ENCODE results near the gene BBS1. TPM values are rescaled to one million over a fixed set of nuclear protein-coding genes. Genes with fewer than 3 reads are reported as not detected.

Gene BBS1
- total RNA-seq, 1 experiment from 2014 or later = 29.8 TPM

DNA sequence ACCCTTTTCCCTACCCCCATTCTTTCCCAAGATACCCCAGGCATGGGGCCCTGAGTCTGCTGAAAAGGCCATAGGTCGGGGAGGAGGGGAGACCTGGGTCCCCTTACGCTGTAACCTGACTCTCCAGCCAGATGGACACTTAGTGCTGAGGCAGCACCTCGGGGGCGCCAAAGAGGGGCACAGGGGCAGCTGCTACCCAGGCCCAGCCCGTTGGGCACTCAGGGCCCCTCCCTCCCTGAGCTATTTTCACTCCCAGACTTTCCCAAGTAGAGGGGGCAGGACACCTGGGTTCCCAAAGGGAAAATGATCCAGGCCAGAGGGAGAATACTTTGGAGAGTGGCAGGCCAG lies 37.2 kb downstream of the BBS1 start:
- Histone ChIP-seq H3K9ac (ENCODE audit: low read length) (no peak overlapping the region), H3K36me3 (ENCODE audit: control insufficient read depth in 1 of 2, insufficient read depth in 2 of 2, low read length in 2 of 2) (no peaks in the 10 kb centered on the region)
- RAD21 ChIA-PET (ENCODE audit: low non-redundant PET in 1 of 2, low total read pairs in 2 of 2, uncharacterized antibody in 2 of 2, unreplicated experiment in 2 of 2) = no interaction called here

DNA sequence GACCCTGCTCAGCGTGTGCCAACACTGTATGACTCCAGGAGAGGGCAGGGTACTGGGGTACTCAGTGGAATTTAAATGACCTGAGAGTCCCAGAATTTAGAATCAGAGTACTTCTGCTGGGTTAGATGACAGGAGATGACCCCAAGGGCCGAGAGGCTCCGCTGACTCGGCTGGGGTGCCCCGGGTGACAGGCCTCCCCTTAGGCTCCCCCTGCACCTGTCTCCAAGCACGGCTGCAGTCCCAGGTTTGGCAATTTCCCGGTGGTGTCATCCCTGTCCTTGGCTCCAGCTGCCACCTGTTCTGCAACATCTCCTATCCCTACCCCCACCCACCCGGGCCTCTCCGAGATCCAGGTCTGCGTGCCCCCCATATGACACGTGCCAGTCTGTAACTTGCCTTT lies 37.6 kb downstream of the BBS1 start:
- Histone ChIP-seq H3K27me3 (ENCODE audit: insufficient read depth, low read length) (no peaks in the 10 kb centered on the region), H3K4me1 (ENCODE audit: control insufficient read depth in 1 of 2, insufficient read depth in 2 of 2, low read length in 2 of 2) (peaks cover 0 to 12% of the 10 kb centered on the region in 2 experiments; a peak in 2 of 4 replicates), H3K4me3 (replicated peaks in 1 of 2; ENCODE audit: low read depth in 1 of 2, low read length in 2 of 2) (no peak overlapping the region), H3K27ac (ENCODE audit: low read depth, low read length) (no peak overlapping the region), H2AFZ (ENCODE audit: low read depth, low read length, poor library complexity, severe bottlenecking) (no peak overlapping the region), H3K9me2 (ENCODE audit: insufficient read depth) (no peaks in the 10 kb centered on the region), H3K4me2 (ENCODE audit: low read length) (no peak overlapping the region), H3K36me3 (ENCODE audit: control insufficient read depth in 1 of 2, insufficient read depth in 2 of 2, low read length in 2 of 2) (no peaks in the 10 kb centered on the region), H4K20me1 (ENCODE audit: insufficient read depth) (no peaks in the 10 kb centered on the region), H3K79me2 (ENCODE audit: insufficient read depth, low read length) (no peaks in the 10 kb centered on the region), H3K9ac (ENCODE audit: low read length) (no peak overlapping the region), H3K9me3 (ENCODE audit: control insufficient read depth in 1 of 2, insufficient read depth in 1 of 2, low read depth in 1 of 2, low read length in 2 of 2) (no peaks in the 10 kb centered on the region)
- RAD21 ChIA-PET (ENCODE audit: low non-redundant PET in 1 of 2, low total read pairs in 2 of 2, uncharacterized antibody in 2 of 2, unreplicated experiment in 2 of 2) = no interaction called here
- POLR2A ChIA-PET = no interaction called here
- no TSS peak for BruUV-seq (replicated peaks)
- intact Hi-C loops (cut with micrococcal nuclease) = no loop called here
- ATAC-seq (no peak), DNase-seq (ENCODE audit: low read depth, low spot score) (no peak)
- TF ChIP-seq, protein P1, sequence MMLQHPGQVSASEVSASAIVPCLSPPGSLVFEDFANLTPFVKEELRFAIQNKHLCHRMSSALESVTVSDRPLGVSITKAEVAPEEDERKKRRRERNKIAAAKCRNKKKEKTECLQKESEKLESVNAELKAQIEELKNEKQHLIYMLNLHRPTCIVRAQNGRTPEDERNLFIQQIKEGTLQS (IDR thresholded peaks at IDR 0.05) = no peak
- TF ChIP-seq FOSL1 (IDR thresholded peaks at IDR 0.05; ENCODE audit: low read depth) (no peak), SP1 (IDR thresholded peaks at IDR 0.05; ENCODE audit: low read depth) (no peak), EZH2phosphoT487 (IDR thresholded peaks at IDR 0.05; ENCODE audit: borderline replicate concordance) (no peak), RAD21 (IDR thresholded peaks at IDR 0.05; ENCODE audit: low read depth) (no peak), SIN3A (IDR thresholded peaks at IDR 0.05; ENCODE audit: low read depth) (no peak), MAX (IDR thresholded peaks at IDR 0.05) (no peak), SRF (IDR thresholded peaks at IDR 0.05; ENCODE audit: low read depth) (no peak), EZH2 (IDR thresholded peaks at IDR 0.05) (no peak), POLR2A (IDR thresholded peaks at IDR 0.05; ENCODE audit: borderline replicate concordance, extremely low read depth, insufficient read depth, insufficient read length) (no peak), TCF7L2 (IDR thresholded peaks at IDR 0.05; ENCODE audit: borderline replicate concordance, extremely low read depth, insufficient read depth, insufficient read length) (no peak), CBX3 (IDR thresholded peaks at IDR 0.05; ENCODE audit: low read depth) (no peak)
- CTCF ChIA-PET = no interaction called here

More for the DNA sequence above, 37.2 kb downstream of the BBS1 start:
- no peaks in the 10 kb centered on the region for H3K27me3 ChIP-seq (ENCODE audit: insufficient read depth, low read length)
- no peaks in the 10 kb centered on the region for H3K79me2 ChIP-seq (ENCODE audit: insufficient read depth, low read length)
- H2AFZ ChIP-seq (ENCODE audit: low read depth, low read length, poor library complexity, severe bottlenecking) = no peak overlapping the region
- no peak for DNase-seq (ENCODE audit: low read depth, low spot score)
- H3K9me3 ChIP-seq (ENCODE audit: control insufficient read depth in 1 of 2, insufficient read depth in 1 of 2, low read depth in 1 of 2, low read length in 2 of 2) = no peaks in the 10 kb centered on the region
- no peaks in the 10 kb centered on the region for H4K20me1 ChIP-seq (ENCODE audit: insufficient read depth)
- no peaks in the 10 kb centered on the region for H3K9me2 ChIP-seq (ENCODE audit: insufficient read depth)
- no peak overlapping the region for H3K27ac ChIP-seq (ENCODE audit: low read depth, low read length)
- no TSS peak for BruUV-seq (replicated peaks)
- CTCF ChIA-PET = no interaction called here
- no peak for ATAC-seq
- no peak overlapping the region for H3K4me2 ChIP-seq (ENCODE audit: low read length)
- peaks cover 0 to 12% of the 10 kb centered on the region in 2 experiments; a peak in 2 of 4 replicates for H3K4me1 ChIP-seq (ENCODE audit: control insufficient read depth in 1 of 2, insufficient read depth in 2 of 2, low read length in 2 of 2)
- no peak for TF ChIP-seq CBX3 (IDR thresholded peaks at IDR 0.05; ENCODE audit: low read depth)
- TF ChIP-seq ZNF274 (IDR thresholded peaks at IDR 0.05; ENCODE audit: low read depth, low read length) = no peak
- no peak for TF ChIP-seq POLR2AphosphoS5 (IDR thresholded peaks at IDR 0.05; ENCODE audit: low read depth, low read length)
- no peak for TF ChIP-seq JUND (IDR thresholded peaks at IDR 0.05)
- no peak for TF ChIP-seq TCF7L2 (IDR thresholded peaks at IDR 0.05; ENCODE audit: borderline replicate concordance, extremely low read depth, insufficient read depth, insufficient read length)
- no peak for TF ChIP-seq FOSL1 (IDR thresholded peaks at IDR 0.05; ENCODE audit: low read depth)
- TF ChIP-seq CEBPB (IDR thresholded peaks at IDR 0.05; ENCODE audit: low read depth) = no peak
- TF ChIP-seq MAX (IDR thresholded peaks at IDR 0.05) = no peak
- no peak for TF ChIP-seq EZH2phosphoT487 (IDR thresholded peaks at IDR 0.05; ENCODE audit: borderline replicate concordance)
- no peak overlapping the region for H3K4me3 ChIP-seq (replicated peaks in 1 of 2; ENCODE audit: low read depth in 1 of 2, low read length in 2 of 2)
- POLR2A ChIA-PET = no interaction called here
- intact Hi-C loops (cut with micrococcal nuclease) = no loop called here
